ENCODE measurements around the gene RCE1.

GRCh38 chr11:66851698-66852465 lies 8.6 kb downstream of the RCE1 start:
- TF ChIP-seq POLR2A (IDR thresholded peaks at IDR 0.05) (no peak), CTCF (IDR thresholded peaks at IDR 0.05) (no peak), POLR2AphosphoS5 (IDR thresholded peaks at IDR 0.05) (no peak)
